HepG2 (cell line): ENCODE measurements around the gene RHO. TPM values are rescaled to one million over a fixed set of nuclear protein-coding genes. Genes with fewer than 3 reads are reported as not detected.

ENCODE experiments used
- ATAC-seq: fragments of 200-7000 bp; cut with Tn5 transposase; 3 replicates; pipeline ENCODE4 v1.9.1; 2020; ENCODE audit warnings: mild to moderate bottlenecking, moderate library complexity
- BruUV-seq: library from RNA; stranded (reverse); fragments of 400-500 nt; replicated peaks from 2 replicates; lab custom pipeline; 2021; lab: Mats Ljungman, UMichigan
- CTCF ChIA-PET: fragments of 300-600 bp; formaldehyde crosslinking; extraction: SDS; loops from one replicate; lab custom pipeline; 2021; ENCODE audit warnings: low total read pairs, inconsistent platforms, low intra/inter-chr PET ratio; lab: Yijun Ruan, JAX
- POLR2A ChIA-PET: fragments of 350-600 bp; sonication (Branson Sonifier 250); formaldehyde crosslinking; loops from one replicate; lab custom pipeline; 2020; ENCODE audit warnings: antibody characterized with exemption, inconsistent platforms; lab: Yijun Ruan, JAX
- DNase-seq: peaks from one replicate; pipeline ENCODE4 v3.0.0-alpha.2; 2015; ENCODE audit warnings: low spot score
- FAIRE-seq: peaks from 3 replicates; lab custom pipeline; 2011; peaks lifted over from hg19 to GRCh38; lab: Jason Lieb, UNC
- H2AFZ ChIP-seq: one replicate; pipeline ENCODE4 v1.6.1; 2011; ENCODE audit warnings: low read length, inconsistent platforms
- H3K27ac ChIP-seq: fragments of 300-600 bp; 3 replicates; pipeline ENCODE4 v1.8.0; 2011; ENCODE audit warnings: mixed run types, mild to moderate bottlenecking, mixed read lengths, low read length, inconsistent platforms; ENCODE audit not compliant: insufficient read depth; ENCODE audit errors: extremely low read length
- H3K27me3 ChIP-seq, 2 experiments: fragments of 200-600 bp in 1 of 2; 2 replicates in 1 of 2; 3 replicates in 1 of 2; pipeline versions ENCODE4 v1.6.0 to v1.8.0; 2011; ENCODE audit warnings: low read length in 2 of 2, mild to moderate bottlenecking in 2 of 2, moderate library complexity in 2 of 2, inconsistent platforms in 1 of 2; ENCODE audit not compliant: insufficient read depth in 2 of 2, control insufficient read depth in 1 of 2
- H3K36me3 ChIP-seq, 2 experiments: fragments of 200-600 bp in 1 of 2; replicated peaks in 1 of 2; 2 replicates in 1 of 2; 3 replicates in 1 of 2; pipeline versions ENCODE4 v1.5.1 to v1.8.0; 2011; ENCODE audit warnings: low read length in 2 of 2, inconsistent platforms in 1 of 2; ENCODE audit not compliant: insufficient read depth in 2 of 2, control insufficient read depth in 1 of 2
- H3K4me1 ChIP-seq: 2 replicates; pipeline ENCODE4 v1.5.1; 2012; ENCODE audit warnings: low read length, inconsistent platforms; ENCODE audit not compliant: insufficient read depth
- H3K4me2 ChIP-seq: 2 replicates; pipeline ENCODE4 v1.6.0; 2011; ENCODE audit warnings: low read depth, low read length, inconsistent platforms
- H3K4me3 ChIP-seq, 3 experiments: fragments of 200-600 bp in 1 of 3; sonication (generic), shearing (Covaris generic) in 1 of 3; replicated peaks in 1 of 3; 2 replicates each; pipeline ENCODE4 v1.5.1; 2011 to 2016; ENCODE audit warnings: low read length in 3 of 3, inconsistent platforms in 2 of 3, low read depth in 2 of 3, mild to moderate bottlenecking in 2 of 3, control low read depth in 1 of 3, mixed read lengths in 1 of 3; ENCODE audit not compliant: insufficient read depth in 1 of 3
- H3K79me2 ChIP-seq: one replicate; pipeline ENCODE4 v1.6.1; 2011; ENCODE audit warnings: low read length, inconsistent platforms; ENCODE audit not compliant: insufficient read depth
- H3K9ac ChIP-seq: 2 replicates; pipeline ENCODE4 v1.6.0; 2011; ENCODE audit warnings: mild to moderate bottlenecking, low read depth, low read length, inconsistent platforms; ENCODE audit not compliant: insufficient read depth
- H3K9me3 ChIP-seq: 2 replicates; pipeline ENCODE4 v1.5.1; 2012; ENCODE audit warnings: mild to moderate bottlenecking, low read length
- H4K20me1 ChIP-seq: 2 replicates; pipeline ENCODE4 v1.6.0; 2011; ENCODE audit warnings: inconsistent platforms, mild to moderate bottlenecking, low read length, moderate library complexity; ENCODE audit not compliant: insufficient read depth
- ADNP ChIP-seq: sonication (generic); formaldehyde crosslinking; IDR thresholded peaks from 2 replicates; pipeline ENCODE4 v1.4.0; 2020; ENCODE audit warnings: missing genetic modification reagents
- ARHGAP35 ChIP-seq: sonication (generic); formaldehyde crosslinking; IDR thresholded peaks from 2 replicates; pipeline ENCODE4 v1.9.0; 2022; ENCODE audit warnings: mild to moderate bottlenecking, inconsistent platforms, moderate library complexity, missing genetic modification reagents, borderline replicate concordance
- ISL2 ChIP-seq: sonication (generic); formaldehyde crosslinking; IDR thresholded peaks from 2 replicates; pipeline ENCODE4 v1.5.0; 2020; ENCODE audit warnings: missing genetic modification reagents
- POGZ ChIP-seq: sonication (generic); formaldehyde crosslinking; IDR thresholded peaks from 2 replicates; pipeline ENCODE4 v1.4.0; 2020; ENCODE audit warnings: mild to moderate bottlenecking, missing genetic modification reagents
- SCMH1 ChIP-seq: sonication (generic); formaldehyde crosslinking; IDR thresholded peaks from 2 replicates; pipeline ENCODE4 v1.9.0; 2021; ENCODE audit warnings: missing genetic modification reagents, mild to moderate bottlenecking, borderline replicate concordance
- SRSF4 ChIP-seq: fragments of 200-400 bp; formaldehyde crosslinking; IDR thresholded peaks from one replicate; pipeline ENCODE4 v1.6.1; 2018; ENCODE audit warnings: mild to moderate bottlenecking, low read depth, low read length, moderate library complexity; ENCODE audit not compliant: poor library complexity, severe bottlenecking
- U2AF2 ChIP-seq: fragments of 200-400 bp; formaldehyde crosslinking; IDR thresholded peaks from 2 replicates; pipeline ENCODE4 v1.6.1; 2017; ENCODE audit warnings: low read depth, mild to moderate bottlenecking, low read length
- ZFAT ChIP-seq: sonication (generic); formaldehyde crosslinking; conservative IDR thresholded peaks from 2 replicates; pipeline ENCODE4 v1.8.1; 2023; ENCODE audit warnings: missing genetic modification reagents, inconsistent platforms
- ZNF101 ChIP-seq: sonication (generic); formaldehyde crosslinking; IDR thresholded peaks from 2 replicates; pipeline ENCODE4 v1.4.0; 2020; ENCODE audit warnings: mild to moderate bottlenecking, low read depth, missing genetic modification reagents, borderline replicate concordance
- ZNF629 ChIP-seq: sonication (generic); formaldehyde crosslinking; conservative IDR thresholded peaks from 2 replicates; pipeline ENCODE4 v1.5.0; 2020; ENCODE audit warnings: missing genetic modification reagents
- WGBS: methylation state at CpG from one replicate; pipeline ENCODE4 v1.1.6; 2017; ENCODE audit warnings: low lambda C conversion rate; 5-methylcytosine and 5-hydroxymethylcytosine counted together
- in situ Hi-C: cut with HindIII; loops from 2 replicates; pipeline ENCODE4 v1.10.0; 2017; ENCODE audit warnings: low pct_unique_long_range_greater_than_20kb; ENCODE audit not compliant: extremely low pct_ligation_motif_present
- intact Hi-C: fragments of 100-400 bp; cut with micrococcal nuclease; formaldehyde crosslinking; loops from one replicate; pipeline ENCODE4 v1.10.0; 2022; ENCODE audit not compliant: unreplicated experiment
- polyA plus RNA-seq, 8 experiments: library from polyadenylated mRNA; depleted of rRNA in 3 of 8; stranded (reverse) in 7 of 8; unstranded in 1 of 8; fragments of >200 nt; fragmentation: Illumina TruSeq in 4 of 8; extraction: Trizol in 4 of 8; gene quantifications; 2 replicates each; pipeline versions ENCODE4 v1.2.1 to v1.2.3, GENCODE V29; 2011 to 2016; ENCODE audit warnings: low read depth in 4 of 8, missing spikeins in 1 of 8, mixed read lengths in 1 of 8; ENCODE audit not compliant: insufficient read depth in 1 of 8
- total RNA-seq, 5 experiments: library from RNA; depleted of rRNA; stranded (reverse); fragments of >200 nt; fragmentation: Illumina TruSeq; extraction: Trizol; gene quantifications; 2 replicates each; pipeline ENCODE4 v1.2.3, GENCODE V29; 2016; ENCODE audit warnings: low read depth in 1 of 5
- TF ChIP-seq, protein P1 (sequence below): IDR thresholded peaks from 2 replicates; pipeline ENCODE4 v1.6.1; 2016
- TF ChIP-seq, protein P2 (sequence below): sonication (generic); formaldehyde crosslinking; IDR thresholded peaks from 2 replicates; pipeline ENCODE4 v1.8.1; 2023; ENCODE audit warnings: missing genetic modification reagents, inconsistent platforms, borderline replicate concordance

Gene RHO
- total and polyA plus RNA-seq, 2 of the 13 experiments (the other 11 are each of a cell fraction or from before 2014, with no cell fraction given): not detected

DNA sequence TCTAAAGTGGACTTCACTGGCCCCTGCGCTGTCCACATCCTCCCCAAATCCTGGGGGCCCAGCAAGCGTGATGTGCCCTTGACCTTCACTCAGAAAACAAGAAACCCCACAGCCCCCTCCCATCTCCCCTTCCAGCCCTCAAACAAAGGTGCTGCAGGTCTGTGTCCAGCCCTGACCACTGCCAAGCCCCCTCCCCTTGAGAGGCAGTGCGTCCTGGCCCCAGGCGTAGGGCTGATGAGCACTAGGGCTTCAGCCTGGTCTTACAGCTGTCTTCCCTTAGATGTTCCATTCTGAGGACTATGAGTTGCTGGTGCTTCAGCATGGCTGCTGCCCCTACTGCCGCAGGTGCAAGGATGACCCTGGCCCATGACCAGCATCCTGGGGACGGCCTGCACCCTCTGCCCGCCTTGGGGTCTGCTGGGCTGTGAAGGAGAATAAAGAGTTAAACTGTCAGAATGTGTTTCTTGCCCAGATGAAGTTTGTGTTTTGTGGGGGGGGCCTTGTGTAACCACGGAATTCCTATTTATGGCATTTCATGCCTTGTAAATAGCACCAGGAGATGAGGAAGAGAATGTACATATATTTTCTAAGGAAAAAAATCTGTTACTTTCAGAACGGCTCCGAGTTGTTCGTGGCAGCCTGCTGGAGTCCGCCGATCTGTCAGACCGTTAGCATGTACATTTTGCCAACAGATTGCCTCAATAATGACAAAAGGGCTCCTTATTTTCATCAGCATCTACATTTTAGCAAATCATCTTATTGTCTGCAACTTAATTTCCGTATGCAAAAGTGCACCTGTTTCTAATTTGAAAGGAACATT, 8.3 kb upstream of the RHO start:
- no peak for DNase-seq
- WGBS: 85% methylated on average over 12 of the region's 15 CpGs
- no TSS peak for BruUV-seq
- no peak for FAIRE-seq
- H3K9me3 ChIP-seq: no peaks in the 10 kb centered on the region
- H3K27me3 ChIP-seq: no peaks in the 10 kb centered on the region
- H3K79me2 ChIP-seq: no peaks in the 10 kb centered on the region
- H3K4me1 ChIP-seq: peaks cover 64% of the 10 kb centered on the region
- H3K9ac ChIP-seq: no peak overlapping the region
- no peak overlapping the region for H3K4me3 ChIP-seq
- H2AFZ ChIP-seq: no peak overlapping the region
- H3K4me2 ChIP-seq: no peak overlapping the region
- no peak overlapping the region for H3K27ac ChIP-seq
- TF ChIP-seq, protein P1, sequence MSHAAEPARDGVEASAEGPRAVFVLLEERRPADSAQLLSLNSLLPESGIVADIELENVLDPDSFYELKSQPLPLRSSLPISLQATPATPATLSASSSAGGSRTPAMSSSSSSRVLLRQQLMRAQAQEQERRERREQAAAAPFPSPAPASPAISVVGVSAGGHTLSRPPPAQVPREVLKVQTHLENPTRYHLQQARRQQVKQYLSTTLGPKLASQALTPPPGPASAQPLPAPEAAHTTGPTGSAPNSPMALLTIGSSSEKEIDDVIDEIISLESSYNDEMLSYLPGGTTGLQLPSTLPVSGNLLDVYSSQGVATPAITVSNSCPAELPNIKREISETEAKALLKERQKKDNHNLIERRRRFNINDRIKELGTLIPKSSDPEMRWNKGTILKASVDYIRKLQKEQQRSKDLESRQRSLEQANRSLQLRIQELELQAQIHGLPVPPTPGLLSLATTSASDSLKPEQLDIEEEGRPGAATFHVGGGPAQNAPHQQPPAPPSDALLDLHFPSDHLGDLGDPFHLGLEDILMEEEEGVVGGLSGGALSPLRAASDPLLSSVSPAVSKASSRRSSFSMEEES: no peak
- no peak for TF ChIP-seq POGZ (CRISPR knock-in tag)
- TF ChIP-seq ISL2 (CRISPR knock-in tag): no peak
- TF ChIP-seq ZNF101 (CRISPR knock-in tag): no peak
- no peak for TF ChIP-seq SCMH1 (CRISPR knock-in tag)
- TF ChIP-seq ARHGAP35 (CRISPR knock-in tag): no peak
- TF ChIP-seq U2AF2: no peak
- no peak for TF ChIP-seq SRSF4
- TF ChIP-seq, protein P2, sequence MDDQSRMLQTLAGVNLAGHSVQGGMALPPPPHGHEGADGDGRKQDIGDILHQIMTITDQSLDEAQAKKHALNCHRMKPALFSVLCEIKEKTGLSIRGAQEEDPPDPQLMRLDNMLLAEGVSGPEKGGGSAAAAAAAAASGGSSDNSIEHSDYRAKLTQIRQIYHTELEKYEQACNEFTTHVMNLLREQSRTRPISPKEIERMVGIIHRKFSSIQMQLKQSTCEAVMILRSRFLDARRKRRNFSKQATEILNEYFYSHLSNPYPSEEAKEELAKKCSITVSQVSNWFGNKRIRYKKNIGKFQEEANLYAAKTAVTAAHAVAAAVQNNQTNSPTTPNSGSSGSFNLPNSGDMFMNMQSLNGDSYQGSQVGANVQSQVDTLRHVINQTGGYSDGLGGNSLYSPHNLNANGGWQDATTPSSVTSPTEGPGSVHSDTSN (CRISPR knock-in tag): no peak
- no peak for TF ChIP-seq ZNF629
- no peak for TF ChIP-seq ADNP (CRISPR knock-in tag)
- no peak for TF ChIP-seq ZFAT
- H3K36me3 ChIP-seq: no peaks in the 10 kb centered on the region
- ATAC-seq: no peak
- intact Hi-C loops (no loop called here), in situ Hi-C loops (no loop called here)
- POLR2A ChIA-PET: no interaction called here
- H4K20me1 ChIP-seq: no peaks in the 10 kb centered on the region
- CTCF ChIA-PET: no interaction called here
